ENCODE measurements around the gene SMOC2. TPM values are rescaled to one million over a fixed set of nuclear protein-coding genes. Genes with fewer than 3 reads are reported as not detected.

The SMOC2 gene
- total RNA-seq, 1 donor from 2014 or later = not detected

DNA sequence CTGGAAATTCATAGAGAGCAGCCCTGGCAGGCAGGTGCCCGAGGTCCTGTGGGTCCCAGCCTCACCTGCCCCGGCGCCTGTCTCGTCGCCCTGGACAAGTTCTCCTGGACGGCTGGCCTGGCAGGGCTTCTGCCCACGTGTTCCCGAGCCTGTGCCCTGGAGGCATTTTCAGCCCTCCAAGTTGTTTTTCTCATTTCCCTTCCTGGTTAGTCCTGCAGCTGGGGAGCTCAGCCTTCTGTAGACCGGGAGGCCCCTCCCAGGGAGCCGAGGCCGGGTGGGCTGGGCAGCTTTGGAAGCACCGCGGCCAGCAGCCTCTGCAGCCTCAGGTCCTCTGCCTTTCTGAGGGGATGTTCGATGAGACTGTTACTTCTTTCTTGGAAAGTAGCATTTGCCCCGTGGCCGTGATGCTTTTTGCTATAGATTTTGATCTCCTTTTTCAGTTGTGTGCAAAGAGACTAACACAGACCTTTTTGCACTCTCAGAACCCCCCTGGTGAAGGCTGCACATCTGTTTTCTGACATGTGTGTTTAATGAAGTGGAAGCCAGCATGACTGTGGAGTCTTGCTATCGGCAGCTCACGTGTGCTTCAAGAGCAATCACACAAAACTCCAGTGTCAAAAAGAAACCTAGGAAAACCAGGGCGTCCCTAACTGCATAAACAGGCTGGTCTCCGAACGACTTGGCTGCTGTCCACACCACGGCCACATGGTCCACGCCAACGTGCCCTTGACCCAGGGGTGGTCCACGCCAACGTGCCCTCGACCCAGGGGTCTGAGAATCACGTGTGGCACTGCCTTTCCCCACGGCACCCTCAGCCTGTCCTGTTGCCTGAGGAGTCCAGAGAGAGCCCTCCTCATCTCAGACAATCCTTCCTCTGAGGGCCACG, 207.5 kb downstream of the SMOC2 start:
- no peaks in the 10 kb centered on the region for H3K4me1 Mint-ChIP-seq (ENCODE audit: unreplicated experiment)
- no peak overlapping the region for H3K4me3 Mint-ChIP-seq (ENCODE audit: unreplicated experiment)
- H3K36me3 Mint-ChIP-seq (ENCODE audit: low read depth, unreplicated experiment) = no peaks in the 10 kb centered on the region
- no peak overlapping the region for H3K27ac Mint-ChIP-seq (ENCODE audit: unreplicated experiment)
- H3K27me3 Mint-ChIP-seq (ENCODE audit: unreplicated experiment) = no peaks in the 10 kb centered on the region
- no peak for DNase-seq (ENCODE audit: low spot score)
- H3K9me3 Mint-ChIP-seq (ENCODE audit: unreplicated experiment) = no peaks in the 10 kb centered on the region
- TF ChIP-seq, protein P1, sequence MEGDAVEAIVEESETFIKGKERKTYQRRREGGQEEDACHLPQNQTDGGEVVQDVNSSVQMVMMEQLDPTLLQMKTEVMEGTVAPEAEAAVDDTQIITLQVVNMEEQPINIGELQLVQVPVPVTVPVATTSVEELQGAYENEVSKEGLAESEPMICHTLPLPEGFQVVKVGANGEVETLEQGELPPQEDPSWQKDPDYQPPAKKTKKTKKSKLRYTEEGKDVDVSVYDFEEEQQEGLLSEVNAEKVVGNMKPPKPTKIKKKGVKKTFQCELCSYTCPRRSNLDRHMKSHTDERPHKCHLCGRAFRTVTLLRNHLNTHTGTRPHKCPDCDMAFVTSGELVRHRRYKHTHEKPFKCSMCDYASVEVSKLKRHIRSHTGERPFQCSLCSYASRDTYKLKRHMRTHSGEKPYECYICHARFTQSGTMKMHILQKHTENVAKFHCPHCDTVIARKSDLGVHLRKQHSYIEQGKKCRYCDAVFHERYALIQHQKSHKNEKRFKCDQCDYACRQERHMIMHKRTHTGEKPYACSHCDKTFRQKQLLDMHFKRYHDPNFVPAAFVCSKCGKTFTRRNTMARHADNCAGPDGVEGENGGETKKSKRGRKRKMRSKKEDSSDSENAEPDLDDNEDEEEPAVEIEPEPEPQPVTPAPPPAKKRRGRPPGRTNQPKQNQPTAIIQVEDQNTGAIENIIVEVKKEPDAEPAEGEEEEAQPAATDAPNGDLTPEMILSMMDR (IDR thresholded peaks at IDR 0.05; ENCODE audit: unreplicated experiment) = no peak

DNA sequence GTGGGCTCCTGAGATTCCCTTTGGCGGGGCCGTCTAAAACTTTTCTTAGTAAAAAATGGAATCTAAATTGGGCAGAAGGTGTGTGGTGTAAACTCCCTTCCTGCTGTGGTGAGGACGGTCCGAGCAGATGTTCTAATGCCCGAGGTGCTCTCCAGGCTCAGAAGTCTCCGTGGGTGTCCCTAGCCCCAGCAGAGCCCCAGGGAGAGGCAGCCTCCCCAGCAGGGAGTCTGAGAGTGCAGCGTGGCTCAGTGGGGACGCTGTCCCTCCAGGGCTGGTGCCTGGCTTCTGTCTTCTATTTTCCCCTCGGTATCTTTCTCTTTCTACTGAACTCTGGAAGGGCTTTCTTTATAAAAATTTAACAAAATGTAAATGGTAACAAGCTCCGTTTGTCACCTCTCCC, 208.2 kb downstream of the SMOC2 start:
- Mint-ChIP-seq H3K27ac (ENCODE audit: unreplicated experiment) (no peak overlapping the region), H3K4me1 (ENCODE audit: unreplicated experiment) (no peaks in the 10 kb centered on the region)

DNA sequence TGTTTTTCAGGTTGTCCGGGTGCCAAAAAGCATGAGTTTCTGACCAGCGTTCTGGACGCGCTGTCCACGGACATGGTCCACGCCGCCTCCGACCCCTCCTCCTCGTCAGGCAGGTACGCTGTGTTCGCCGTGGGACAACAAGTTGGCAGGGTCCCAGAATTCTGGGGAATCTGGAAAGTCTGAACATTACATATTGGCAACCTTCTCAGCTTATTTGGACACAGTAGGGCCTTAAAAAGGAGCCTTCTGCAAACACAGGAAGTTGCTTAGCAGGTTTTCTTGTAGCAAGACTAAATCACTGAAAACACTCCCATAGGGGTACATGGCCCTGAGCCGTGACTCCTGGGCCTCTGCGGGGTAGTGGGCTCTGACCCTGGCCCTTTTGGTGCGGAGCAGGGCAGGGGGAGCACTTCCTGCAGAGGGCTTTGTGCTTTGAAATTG, 209.7 kb downstream of the SMOC2 start:
- no peaks in the 10 kb centered on the region for H3K4me1 Mint-ChIP-seq (ENCODE audit: unreplicated experiment)
- H3K36me3 Mint-ChIP-seq (ENCODE audit: low read depth, unreplicated experiment) = no peaks in the 10 kb centered on the region
- H3K4me3 Mint-ChIP-seq (ENCODE audit: unreplicated experiment) = no peak overlapping the region
- H3K27ac Mint-ChIP-seq (ENCODE audit: unreplicated experiment) = no peak overlapping the region
- DNase-seq (ENCODE audit: low spot score) = no peak
- no peaks in the 10 kb centered on the region for H3K27me3 Mint-ChIP-seq (ENCODE audit: unreplicated experiment)
- H3K9me3 Mint-ChIP-seq (ENCODE audit: unreplicated experiment) = no peaks in the 10 kb centered on the region
- TF ChIP-seq, protein P1 (IDR thresholded peaks at IDR 0.05; ENCODE audit: unreplicated experiment) = no peak

More for the DNA sequence above, 208.2 kb downstream of the SMOC2 start:
- no peak overlapping the region for H3K4me3 Mint-ChIP-seq (ENCODE audit: unreplicated experiment)
- no peaks in the 10 kb centered on the region for H3K36me3 Mint-ChIP-seq (ENCODE audit: low read depth, unreplicated experiment)
- H3K27me3 Mint-ChIP-seq (ENCODE audit: unreplicated experiment) = no peaks in the 10 kb centered on the region
- H3K9me3 Mint-ChIP-seq (ENCODE audit: unreplicated experiment) = no peaks in the 10 kb centered on the region
- no peak for DNase-seq (ENCODE audit: low spot score)
- TF ChIP-seq, protein P1 (IDR thresholded peaks at IDR 0.05; ENCODE audit: unreplicated experiment) = no peak

DNA sequence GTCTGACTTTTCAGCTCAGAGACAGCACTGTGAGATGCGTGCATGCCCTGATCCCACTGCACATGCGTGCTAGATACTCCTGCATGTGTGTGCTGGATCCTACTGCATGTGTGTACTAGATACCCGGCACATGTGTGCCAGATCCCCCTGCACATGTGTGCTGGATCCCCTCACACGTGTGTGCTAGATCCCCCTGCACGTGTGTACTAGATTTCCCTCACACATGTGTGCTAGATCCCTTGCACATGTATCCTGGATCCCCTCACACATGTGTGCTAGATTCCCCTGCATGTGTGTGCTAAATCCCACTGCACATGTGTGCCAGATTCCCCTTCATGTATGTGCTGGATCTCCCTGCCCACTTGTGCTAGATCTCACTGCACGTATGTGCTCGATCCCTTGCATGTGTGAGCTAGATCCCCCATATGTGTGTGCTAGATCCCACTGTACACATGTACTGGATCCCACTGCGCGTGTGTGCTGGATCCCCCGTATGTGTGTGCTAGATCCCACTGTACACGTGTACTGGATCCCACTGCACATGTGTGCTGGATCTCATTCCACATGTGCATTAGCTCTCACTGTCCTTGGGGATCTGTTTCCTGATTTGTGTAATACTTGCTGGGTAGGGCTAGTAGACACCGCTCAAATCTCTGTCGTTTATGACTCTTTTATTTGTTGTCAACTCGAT, 214.6 kb downstream of the SMOC2 start:
- DNase-seq (ENCODE audit: low spot score) = no peak
- H3K27me3 Mint-ChIP-seq (ENCODE audit: unreplicated experiment) = peaks cover 10% of the 10 kb centered on the region
- H3K4me1 Mint-ChIP-seq (ENCODE audit: unreplicated experiment) = no peaks in the 10 kb centered on the region
- H3K27ac Mint-ChIP-seq (ENCODE audit: unreplicated experiment) = no peak overlapping the region
- TF ChIP-seq, protein P1 (IDR thresholded peaks at IDR 0.05; ENCODE audit: unreplicated experiment) = no peak
- peaks cover 6% of the 10 kb centered on the region for H3K9me3 Mint-ChIP-seq (ENCODE audit: unreplicated experiment)
- H3K4me3 Mint-ChIP-seq (ENCODE audit: unreplicated experiment) = peak overlapping the region; percentile 13
- H3K36me3 Mint-ChIP-seq (ENCODE audit: low read depth, unreplicated experiment) = no peaks in the 10 kb centered on the region

DNA sequence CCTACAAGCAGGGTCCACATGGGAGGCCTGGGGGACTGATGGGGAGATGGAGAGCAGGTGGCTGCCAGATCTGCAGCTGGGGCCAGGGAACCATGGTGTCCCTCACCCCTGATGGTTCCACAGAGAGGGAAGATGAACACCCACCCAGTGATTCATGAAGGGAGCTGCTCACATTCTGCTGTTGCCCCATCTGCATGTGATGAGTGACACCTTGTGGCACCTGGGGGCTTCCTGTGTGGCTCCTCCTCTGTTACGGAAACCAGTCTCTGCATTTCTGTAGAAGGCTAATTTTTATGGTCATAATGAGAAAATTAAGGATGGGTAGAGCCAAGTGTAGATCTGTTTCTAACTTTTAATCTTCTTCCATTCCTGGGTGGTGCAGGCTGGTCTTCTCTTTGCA, 217.1 kb downstream of the SMOC2 start:
- TF ChIP-seq, protein P1 (IDR thresholded peaks at IDR 0.05; ENCODE audit: unreplicated experiment) = no peak
- peaks cover 6% of the 10 kb centered on the region for H3K9me3 Mint-ChIP-seq (ENCODE audit: unreplicated experiment)
- no peak for DNase-seq (ENCODE audit: low spot score)
- H3K4me1 Mint-ChIP-seq (ENCODE audit: unreplicated experiment) = no peaks in the 10 kb centered on the region
- no peaks in the 10 kb centered on the region for H3K36me3 Mint-ChIP-seq (ENCODE audit: low read depth, unreplicated experiment)
- H3K4me3 Mint-ChIP-seq (ENCODE audit: unreplicated experiment) = no peak overlapping the region
- H3K27me3 Mint-ChIP-seq (ENCODE audit: unreplicated experiment) = peaks cover 10% of the 10 kb centered on the region
- H3K27ac Mint-ChIP-seq (ENCODE audit: unreplicated experiment) = no peak overlapping the region
